K562 (cell line): ENCODE measurements around the gene DEDD2. TPM values are rescaled to one million over a fixed set of nuclear protein-coding genes. Genes with fewer than 3 reads are reported as not detected.

Experiments used
- CBX3 ChIP-seq, 2 experiments: IDR thresholded peaks; 1 replicate in 1 of 2; 2 replicates in 1 of 2; pipeline ENCODE4 v1.6.1; 2012; ENCODE audit warnings: inconsistent platforms in 2 of 2, low read length in 2 of 2, borderline replicate concordance in 1 of 2, control low read depth in 1 of 2
- ELK3 ChIP-seq: fragments of 450-650 bp; formaldehyde crosslinking; IDR thresholded peaks from 2 replicates; pipeline ENCODE4 v1.4.0; 2020; ENCODE audit warnings: mild to moderate bottlenecking
- EP300 ChIP-seq: IDR thresholded peaks from 2 replicates; pipeline ENCODE4 v1.6.1; 2012; ENCODE audit warnings: low read length, improper control_type of control experiment
- FOXM1 ChIP-seq, 2 experiments: fragments of 450-650 bp in 1 of 2; sonication (generic) in 1 of 2; formaldehyde crosslinking in 1 of 2; IDR thresholded peaks; 2 replicates each; pipeline versions ENCODE4 v1.6.1 to v1.9.0; 2017 to 2022; ENCODE audit warnings: low read depth in 2 of 2, mild to moderate bottlenecking in 2 of 2, missing genetic modification reagents in 1 of 2, moderate library complexity in 1 of 2
- HMGXB4 ChIP-seq: sonication (generic); formaldehyde crosslinking; IDR thresholded peaks from 2 replicates; pipeline ENCODE4 v1.8.1; 2023; ENCODE audit warnings: mild to moderate bottlenecking, missing genetic modification reagents
- HNRNPH1 ChIP-seq: fragments of 200-400 bp; formaldehyde crosslinking; optimal IDR thresholded peaks from 2 replicates; pipeline ENCODE3; 2017; ENCODE audit warnings: low read depth, mild to moderate bottlenecking, low read length, moderate library complexity
- IFI16 ChIP-seq: fragments of 250-450 bp; sonication (Bioruptor Pico); IDR thresholded peaks from 2 replicates; pipeline ENCODE4 v2.1.2; 2022; ENCODE audit warnings: mild to moderate bottlenecking, inconsistent platforms
- KDM5B ChIP-seq: fragments of 200-600 bp; sonication (generic); IDR thresholded peaks from 2 replicates; pipeline ENCODE4 v1.6.1; 2012; ENCODE audit warnings: low read depth, mild to moderate bottlenecking, moderate library complexity, low read length, control low read depth, inconsistent platforms; ENCODE audit not compliant: insufficient replicate concordance
- MCM7 ChIP-seq, 2 experiments: fragments of 450-650 bp; IDR thresholded peaks; 2 replicates each; pipeline ENCODE4 v1.6.1; 2016 to 2018
- TFE3 ChIP-seq: fragments of 450-650 bp; formaldehyde crosslinking; IDR thresholded peaks from 2 replicates; pipeline ENCODE4 v1.4.0; 2020; ENCODE audit warnings: mild to moderate bottlenecking, mixed read lengths
- TGIF2 ChIP-seq: sonication (generic); formaldehyde crosslinking; IDR thresholded peaks from 2 replicates; pipeline ENCODE4 v1.8.1; 2022; ENCODE audit warnings: mild to moderate bottlenecking, missing genetic modification reagents, moderate library complexity
- TOE1 ChIP-seq, 2 experiments: fragments of 450-650 bp in 1 of 2; sonication (generic) in 1 of 2; formaldehyde crosslinking in 1 of 2; IDR thresholded peaks; 2 replicates each; pipeline versions ENCODE4 v1.7.1 to v1.8.0; 2016 to 2022; ENCODE audit warnings: borderline replicate concordance in 2 of 2, mild to moderate bottlenecking in 2 of 2, antibody characterized with exemption in 1 of 2, inconsistent platforms in 1 of 2, low read depth in 1 of 2, missing genetic modification reagents in 1 of 2, moderate library complexity in 1 of 2
- ZNF431 ChIP-seq: sonication (generic); formaldehyde crosslinking; IDR thresholded peaks from 2 replicates; pipeline ENCODE4 v1.8.0; 2022; ENCODE audit warnings: mild to moderate bottlenecking, missing genetic modification reagents
- ZNF609 ChIP-seq: sonication (generic); formaldehyde crosslinking; IDR thresholded peaks from 2 replicates; pipeline ENCODE4 v1.8.1; 2023; ENCODE audit warnings: missing genetic modification reagents, mild to moderate bottlenecking, borderline replicate concordance
- polyA plus RNA-seq, 8 experiments: library from polyadenylated mRNA; depleted of rRNA in 4 of 8; stranded (reverse) in 5 of 8; unstranded in 3 of 8; fragments of >200 nt; fragmentation: Nextera tagmentation in 2 of 8; fragmentation: Illumina TruSeq in 1 of 8; extraction: Ambion mirVana in 2 of 8; extraction: Trizol in 1 of 8; gene quantifications; 2 replicates each; pipeline versions ENCODE4 v1.2.1 to v1.2.3, GENCODE V29; 2011 to 2014; ENCODE audit warnings: inconsistent platforms in 1 of 8, missing spikeins in 1 of 8
- total RNA-seq, 7 experiments: library from RNA; depleted of rRNA in 6 of 7; stranded (reverse); fragments of >200 nt in 6 of 7; fragmentation: Illumina TruSeq in 2 of 7; extraction: Trizol in 2 of 7; gene quantifications; 2 replicates each; pipeline versions ENCODE4 v1.2.1 to v1.2.3, GENCODE V29; 2011 to 2021; ENCODE audit warnings: low replicate concordance in 1 of 7

Gene DEDD2
- total and polyA plus RNA-seq, 9 of the 15 experiments (the other 6 are each of a cell fraction or from before 2014, with no cell fraction given), result 4.3 to 43.0 (median 29.2) TPM

GRCh38 chr19:42216653-42217519 lies 591 bp downstream of the DEDD2 start (continued):
- TF ChIP-seq HMGXB4 (CRISPR knock-in tag) (no peak), ZNF609 (CRISPR knock-in tag) (no peak), TGIF2 (CRISPR knock-in tag) (no peak), HNRNPH1 (no peak), ELK3 (no peak), ZNF431 (CRISPR knock-in tag) (no peak), MCM7 (IDR thresholded peaks at IDR 0.05) (no peak), CBX3 (IDR thresholded peaks at IDR 0.05; ENCODE audit: borderline replicate concordance in 1 of 2, low read length in 2 of 2) (no peak; a peak in 1 of 3 replicates), IFI16 (no peak), KDM5B (peak; percentile 49), TFE3 (CRISPR knock-in tag) (no peak), TOE1 (IDR thresholded peaks at IDR 0.05; ENCODE audit: borderline replicate concordance) (peak; percentile 70; the same call in 1 of the 2 replicates), TOE1 (CRISPR knock-in tag; IDR thresholded peaks at IDR 0.05; ENCODE audit: borderline replicate concordance, low read depth) (no peak), EP300 (no peak), FOXM1 (IDR thresholded peaks at IDR 0.05; ENCODE audit: low read depth) (no peak), FOXM1 (CRISPR knock-in tag; IDR thresholded peaks at IDR 0.05; ENCODE audit: low read depth) (no peak)
